ENCODE measurements around the gene NPTX1.

GRCh38 chr17:80465327-80465974 lies 11.0 kb downstream of the NPTX1 start:
- TF ChIP-seq NFRKB (IDR thresholded peaks at IDR 0.05) (no peak), HDGF (IDR thresholded peaks at IDR 0.05; ENCODE audit: borderline replicate concordance) (no peak)

Data from HEK293T (cell line).